NCI-H82 treated with DMSO at 0.1 percent for 48 hours (cell line): ENCODE results near the gene MAN2A2.

ENCODE experiments used
- DNase-seq: peaks from one replicate; lab custom pipeline; 2025; ENCODE audit not compliant: unreplicated experiment; lab: John Stamatoyannopoulos, UW

The MAN2A2 gene

GRCh38 chr15:90959028-90959595 is 56.0 kb downstream of the MAN2A2 start:
- DNase-seq = no peak

GRCh38 chr15:90959894-90960293 is 56.8 kb downstream of the MAN2A2 start:
- no peak for DNase-seq

- DNase-seq = no peak
These were observed 57.4 kb downstream of the MAN2A2 start for GRCh38 chr15:90960298-90961091.

GRCh38 chr15:90962021-90962420 is 58.9 kb downstream of the MAN2A2 start:
- no peak for DNase-seq

GRCh38 chr15:90966262-90966661 is 63.2 kb downstream of the MAN2A2 start:
- DNase-seq = no peak

- DNase-seq = no peak
These were observed 64.1 kb downstream of the MAN2A2 start for GRCh38 chr15:90967206-90967605.

- DNase-seq = no peak
These were observed 65.3 kb downstream of the MAN2A2 start for GRCh38 chr15:90968434-90968833.

- no peak for DNase-seq
These were observed 67.2 kb downstream of the MAN2A2 start for GRCh38 chr15:90970274-90970673.

- DNase-seq = no peak
These were observed 69.0 kb downstream of the MAN2A2 start for GRCh38 chr15:90972133-90972532.
